ENCODE results near the gene DNASE2.

DNASE2 gene

DNA sequence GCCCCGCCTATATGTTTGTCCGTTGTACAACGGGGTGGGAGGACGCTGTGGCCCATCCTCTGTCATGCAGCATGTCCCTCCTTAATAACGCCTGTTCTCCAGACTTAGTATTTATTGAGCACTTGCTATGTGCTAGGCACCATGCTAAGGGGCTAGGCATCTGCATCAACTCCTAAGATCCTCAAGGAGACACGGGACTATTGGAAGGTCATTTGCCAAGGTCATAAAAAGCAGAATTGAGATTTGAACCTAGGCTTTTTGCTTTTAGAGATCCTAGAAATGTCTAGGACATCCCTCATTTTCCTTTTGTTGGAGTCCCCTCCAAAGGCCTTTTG lies 44.8 kb downstream of the DNASE2 start:
- H3K27ac Mint-ChIP-seq: no peak overlapping the region
- no peaks in the 10 kb centered on the region for H3K36me3 Mint-ChIP-seq (ENCODE audit: low read depth)
- ATAC-seq (no peak), DNase-seq (no peak)
- H3K27me3 Mint-ChIP-seq: peaks cover 79% of the 10 kb centered on the region
- peaks cover 38% of the 10 kb centered on the region for H3K4me1 Mint-ChIP-seq
- H3K4me3 Mint-ChIP-seq: no peak overlapping the region
- H3K9me3 Mint-ChIP-seq: no peaks in the 10 kb centered on the region

GRCh38 chr19:12834976-12835757 lies 46.1 kb downstream of the DNASE2 start:
- H3K27ac Mint-ChIP-seq: no peak overlapping the region

GRCh38 chr19:12834566-12834943 lies 46.7 kb downstream of the DNASE2 start, which contains the start of gene RTBDN:
TSS of gene RTBDN (minus strand) at chr19:12834579. CDS start at chr19:12829979, 4,600 bp downstream.
- H3K4me1 Mint-ChIP-seq: peaks cover 28% of the 10 kb centered on the region
- H3K27ac Mint-ChIP-seq: no peak within 1 kb of the TSS
- H3K36me3 Mint-ChIP-seq (ENCODE audit: low read depth): no peaks in the 10 kb centered on the region
- peaks cover 78% of the 10 kb centered on the region for H3K27me3 Mint-ChIP-seq
- H3K9me3 Mint-ChIP-seq: no peaks in the 10 kb centered on the region
- DNase-seq: peak; percentile 14
- peak within 1 kb of the TSS; percentile 59 for H3K4me3 Mint-ChIP-seq
- no peak for ATAC-seq

More at GRCh38 chr19:12834976-12835757, 46.1 kb downstream of the DNASE2 start:
- Mint-ChIP-seq H3K9me3 (no peaks in the 10 kb centered on the region), H3K4me1 (peaks cover 28% of the 10 kb centered on the region), H3K27me3 (peaks cover 78% of the 10 kb centered on the region), H3K4me3 (peak overlapping the region; percentile 59), H3K36me3 (ENCODE audit: low read depth) (no peaks in the 10 kb centered on the region)
- ATAC-seq: no peak
- peak; percentile 39 for DNase-seq

- DNase-seq (peak; percentile 46), ATAC-seq (peak; percentile 7)
- H3K4me1 Mint-ChIP-seq: peaks cover 23% of the 10 kb centered on the region
- no peak overlapping the region for H3K27ac Mint-ChIP-seq
- H3K36me3 Mint-ChIP-seq (ENCODE audit: low read depth): no peaks in the 10 kb centered on the region
- H3K27me3 Mint-ChIP-seq: peaks cover 76% of the 10 kb centered on the region
- peak overlapping the region; percentile 59 for H3K4me3 Mint-ChIP-seq
- H3K9me3 Mint-ChIP-seq: no peaks in the 10 kb centered on the region
Observed at GRCh38 chr19:12833738-12834565, 47.3 kb downstream of the DNASE2 start.

- Mint-ChIP-seq H3K4me3 (no peak overlapping the region), H3K27ac (no peak overlapping the region), H3K9me3 (no peaks in the 10 kb centered on the region), H3K4me1 (peaks cover 20% of the 10 kb centered on the region), H3K36me3 (ENCODE audit: low read depth) (no peaks in the 10 kb centered on the region), H3K27me3 (peaks cover 80% of the 10 kb centered on the region)
- DNase-seq (no peak), ATAC-seq (no peak)
Observed at GRCh38 chr19:12833418-12833737, 47.9 kb downstream of the DNASE2 start.

- Mint-ChIP-seq H3K4me3 (no peak overlapping the region), H3K27me3 (peaks cover 73% of the 10 kb centered on the region), H3K27ac (no peak overlapping the region), H3K36me3 (ENCODE audit: low read depth) (no peaks in the 10 kb centered on the region), H3K4me1 (peaks cover 16% of the 10 kb centered on the region), H3K9me3 (no peaks in the 10 kb centered on the region)
- ATAC-seq (no peak), DNase-seq (peak; percentile 58)
Observed at GRCh38 chr19:12828494-12828893, 52.8 kb downstream of the DNASE2 start.

DNA sequence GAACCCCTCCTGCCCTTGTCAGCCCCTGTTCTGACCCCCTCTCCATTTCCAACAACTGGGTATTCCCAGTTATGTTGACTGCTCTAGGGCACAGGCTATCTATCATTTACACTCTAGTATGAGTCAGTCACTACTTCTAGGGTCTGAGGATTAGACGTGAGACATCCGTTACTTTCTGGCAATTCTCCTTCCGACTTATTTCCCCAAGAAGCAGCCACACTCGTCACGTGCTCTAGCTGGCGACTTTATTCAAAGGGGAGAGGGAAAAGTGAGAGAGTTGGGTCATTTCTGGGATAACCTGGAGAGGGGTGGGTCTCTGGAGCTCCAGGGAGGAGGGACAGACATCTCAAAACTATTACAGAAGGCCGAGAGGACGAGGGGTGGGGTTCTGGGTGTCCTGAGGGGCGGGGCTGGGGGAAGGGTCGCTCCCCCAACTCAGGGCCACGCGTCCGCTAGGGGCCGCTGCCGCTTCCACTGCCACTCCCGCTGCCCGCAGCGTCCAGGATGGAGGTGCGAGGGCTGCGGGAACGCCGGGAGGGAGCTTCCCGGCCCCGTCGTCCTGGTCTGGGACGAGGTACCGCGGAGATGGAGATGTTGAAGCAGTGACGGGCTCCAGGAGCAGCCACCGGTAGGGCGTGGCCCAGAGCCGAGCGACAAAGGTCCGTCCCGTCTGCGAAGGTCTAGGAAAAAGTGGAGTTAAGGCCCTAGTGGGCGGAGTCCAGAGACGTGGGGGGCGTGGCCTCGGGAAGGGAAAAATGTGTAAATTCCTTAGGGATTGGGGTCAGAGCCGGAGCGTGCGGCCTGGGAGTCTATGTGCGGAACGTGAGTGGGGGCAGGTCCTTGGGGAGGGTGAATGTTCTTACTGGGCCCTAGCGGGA lies 55.8 kb downstream of the DNASE2 start:
- peak; percentile 33 for ATAC-seq
- Mint-ChIP-seq H3K27ac (no peak overlapping the region), H3K4me3 (no peak overlapping the region), H3K9me3 (peaks cover 4% of the 10 kb centered on the region), H3K36me3 (ENCODE audit: low read depth) (no peaks in the 10 kb centered on the region), H3K4me1 (peaks cover 6% of the 10 kb centered on the region), H3K27me3 (peaks cover 47% of the 10 kb centered on the region)
- peak; percentile 56 for DNase-seq

Measured in activated naive CD8-positive, alpha-beta T cell treated with anti-CD3 and anti-CD28 coated beads, Interleukin-2, amount 50 U/mL, for 24 hours (primary cell).